ENCODE data around the gene ATP11B.

The ATP11B gene

GRCh38 chr3:182755712-182756111 lies 37.6 kb upstream of the ATP11B start:
- H3K9me3 ChIP-seq (ENCODE audit: insufficient read depth, low read length) = no peaks in the 10 kb centered on the region
- no peak overlapping the region for H2AFZ ChIP-seq (ENCODE audit: low read depth, low read length, severe bottlenecking)
- TF ChIP-seq CTCF (IDR thresholded peaks at IDR 0.05; ENCODE audit: insufficient read depth, low read length, poor library complexity, severe bottlenecking) = no peak
- H3K4me2 ChIP-seq (ENCODE audit: low read depth, low read length, poor library complexity, severe bottlenecking) = no peak overlapping the region
- H3K4me3 ChIP-seq (ENCODE audit: insufficient read depth, low read length, poor library complexity, severe bottlenecking) = no peak overlapping the region
- no peaks in the 10 kb centered on the region for H3K36me3 ChIP-seq (ENCODE audit: low read length)
- H3F3A ChIP-seq (ENCODE audit: insufficient read depth) = no peaks in the 10 kb centered on the region
- no peaks in the 10 kb centered on the region for H3K79me2 ChIP-seq (ENCODE audit: insufficient read depth, low read length)
- no peaks in the 10 kb centered on the region for H3K27me3 ChIP-seq (ENCODE audit: low read length)
- no peaks in the 10 kb centered on the region for H4K20me1 ChIP-seq (ENCODE audit: low read depth, low read length)
- H3K9ac ChIP-seq (ENCODE audit: low read length) = no peak overlapping the region
- no peaks in the 10 kb centered on the region for H3K9me2 ChIP-seq (replicated peaks; ENCODE audit: insufficient read depth, low read length)
- no peak overlapping the region for H3K27ac ChIP-seq (ENCODE audit: low read depth, low read length)

- Histone ChIP-seq H3K9me3 (ENCODE audit: insufficient read depth, low read length) (no peaks in the 10 kb centered on the region), H4K20me1 (ENCODE audit: low read depth, low read length) (no peaks in the 10 kb centered on the region), H3K27me3 (ENCODE audit: low read length) (no peaks in the 10 kb centered on the region), H3K79me2 (ENCODE audit: insufficient read depth, low read length) (no peaks in the 10 kb centered on the region), H3K36me3 (ENCODE audit: low read length) (no peaks in the 10 kb centered on the region), H2AFZ (ENCODE audit: low read depth, low read length, severe bottlenecking) (no peak overlapping the region), H3K9ac (ENCODE audit: low read length) (no peak overlapping the region), H3K4me3 (ENCODE audit: insufficient read depth, low read length, poor library complexity, severe bottlenecking) (no peak overlapping the region), H3K9me2 (replicated peaks; ENCODE audit: insufficient read depth, low read length) (no peaks in the 10 kb centered on the region), H3K4me2 (ENCODE audit: low read depth, low read length, poor library complexity, severe bottlenecking) (no peak overlapping the region), H3K27ac (ENCODE audit: low read depth, low read length) (no peak overlapping the region), H3F3A (ENCODE audit: insufficient read depth) (no peaks in the 10 kb centered on the region)
- TF ChIP-seq CTCF (IDR thresholded peaks at IDR 0.05; ENCODE audit: insufficient read depth, low read length, poor library complexity, severe bottlenecking) (no peak), EZH2phosphoT487 (conservative IDR thresholded peaks at IDR 0.05; ENCODE audit: low read length) (no peak)
Observed at GRCh38 chr3:182760576-182761164, 32.6 kb upstream of the ATP11B start.

GRCh38 chr3:182763896-182764295 lies 29.4 kb upstream of the ATP11B start:
- H3K4me2 ChIP-seq (ENCODE audit: low read depth, low read length, poor library complexity, severe bottlenecking) = no peak overlapping the region
- H3K27me3 ChIP-seq (ENCODE audit: low read length) = no peaks in the 10 kb centered on the region
- TF ChIP-seq EZH2phosphoT487 (conservative IDR thresholded peaks at IDR 0.05; ENCODE audit: low read length) (no peak), CTCF (IDR thresholded peaks at IDR 0.05; ENCODE audit: insufficient read depth, low read length, poor library complexity, severe bottlenecking) (no peak)
- H2AFZ ChIP-seq (ENCODE audit: low read depth, low read length, severe bottlenecking) = no peak overlapping the region
- H3K9me2 ChIP-seq (replicated peaks; ENCODE audit: insufficient read depth, low read length) = no peaks in the 10 kb centered on the region
- no peak overlapping the region for H3K27ac ChIP-seq (ENCODE audit: low read depth, low read length)
- H3K79me2 ChIP-seq (ENCODE audit: insufficient read depth, low read length) = no peaks in the 10 kb centered on the region
- no peak overlapping the region for H3K9ac ChIP-seq (ENCODE audit: low read length)
- no peak overlapping the region for H3K4me3 ChIP-seq (ENCODE audit: insufficient read depth, low read length, poor library complexity, severe bottlenecking)
- H4K20me1 ChIP-seq (ENCODE audit: low read depth, low read length) = no peaks in the 10 kb centered on the region
- no peaks in the 10 kb centered on the region for H3F3A ChIP-seq (ENCODE audit: insufficient read depth)
- H3K9me3 ChIP-seq (ENCODE audit: insufficient read depth, low read length) = no peaks in the 10 kb centered on the region
- H3K36me3 ChIP-seq (ENCODE audit: low read length) = no peaks in the 10 kb centered on the region
